Body of pancreas (tissue), 4 donors: Measurements from ENCODE around the gene NLGN1. TPM values are rescaled to one million over a fixed set of nuclear protein-coding genes. Genes with fewer than 3 reads are reported as not detected.

Experiments
- ATAC-seq: fragments of 150-250 bp; one replicate; pipeline ENCODE4 v1.9.1; 2016
- DNase-seq, 4 donors: peaks; one replicate each; pipeline ENCODE4 v3.0.0-alpha.2; 2019
- H3K27ac ChIP-seq, 4 donors: fragments of 200-600 bp; sonication (generic); 1 replicate in 3 of 4; 2 replicates in 1 of 4; pipeline versions ENCODE4 v1.5.1 to v1.6.1; 2016 to 2019; ENCODE audit warnings: mild to moderate bottlenecking in 1 of 4, mixed read lengths in 1 of 4, moderate library complexity in 1 of 4
- H3K27me3 ChIP-seq, 2 donors: fragments of 200-600 bp; sonication (generic); one replicate each; pipeline ENCODE4 v1.6.0; 2016; ENCODE audit warnings: mild to moderate bottlenecking in 1 of 2
- H3K36me3 ChIP-seq, 2 donors: fragments of 200-600 bp; sonication (generic); replicated peaks in 1 of 2; 2 replicates each; pipeline ENCODE4 v1.5.1; 2016; ENCODE audit warnings: low read depth in 2 of 2; ENCODE audit not compliant: insufficient read depth in 1 of 2
- H3K4me1 ChIP-seq: fragments of 200-600 bp; sonication (generic); one replicate; pipeline ENCODE4 v1.6.0; 2016
- H3K4me3 ChIP-seq, 2 donors: fragments of 200-600 bp; sonication (generic); 1 replicate in 1 of 2; 2 replicates in 1 of 2; pipeline ENCODE4 v1.5.1; 2016 to 2019
- H3K9me3 ChIP-seq, 3 donors: fragments of 200-600 bp; sonication (generic); 1 replicate in 2 of 3; 2 replicates in 1 of 3; pipeline ENCODE4 v1.5.1; 2016
- CTCF ChIP-seq, 7 experiments: fragments of 450-650 bp in 4 of 7; fragments of 200-600 bp in 3 of 7; sonication (generic) in 3 of 7; IDR thresholded peaks; one replicate each; pipeline ENCODE4 v1.5.1; 2016 to 2019; ENCODE audit warnings: antibody characterized with exemption in 7 of 7
- POLR2A ChIP-seq, 3 donors: fragments of 450-650 bp; IDR thresholded peaks; one replicate each; pipeline ENCODE4 v1.6.1; 2016; ENCODE audit warnings: antibody characterized with exemption in 3 of 3, mild to moderate bottlenecking in 2 of 3
- WGBS, 2 donors: methylation state at CpG; one replicate each; pipeline ENCODE4 v1.1.5; 2017; 5-methylcytosine and 5-hydroxymethylcytosine counted together
- intact Hi-C: fragments of 100-400 bp; cut with DNase I; formaldehyde crosslinking; loops from one replicate; pipeline ENCODE4 v1.15.1; 2023
- total RNA-seq, 2 donors: library from RNA; depleted of rRNA; stranded (reverse); fragments of >200 nt; gene quantifications; one replicate each; pipeline ENCODE4 v1.1.0, GENCODE V29; 2016

NLGN1 gene
- total RNA-seq, 2 donors from 2014 or later, result 0.52 to 1.3 TPM

- Histone ChIP-seq H3K4me1 (no peaks in the 10 kb centered on the region), H3K4me3 (no peak overlapping the region), H3K36me3 (no peaks in the 10 kb centered on the region), H3K27me3 (no peaks in the 10 kb centered on the region), H3K9me3 (no peaks in the 10 kb centered on the region), H3K27ac (no peak overlapping the region)
- ATAC-seq, result no peak
- DNase-seq, result no peak
- TF ChIP-seq CTCF (IDR thresholded peaks at IDR 0.05), result no peak
- TF ChIP-seq POLR2A (IDR thresholded peaks at IDR 0.05), result no peak
- intact Hi-C loops, result no loop called here
- 65 to 76% methylated on average over 3 of the region's 3 CpGs for WGBS, 2 donors
These were observed 442.3 kb downstream of the NLGN1 start for GRCh38 chr3:173839859-173840258.

- no peak overlapping the region for H3K27ac ChIP-seq
- no peaks in the 10 kb centered on the region for H3K36me3 ChIP-seq
- H3K4me3 ChIP-seq, result no peak overlapping the region
- TF ChIP-seq POLR2A (IDR thresholded peaks at IDR 0.05), result no peak
- no peak for TF ChIP-seq CTCF (IDR thresholded peaks at IDR 0.05)
- no peaks in the 10 kb centered on the region for H3K4me1 ChIP-seq
- no peak for DNase-seq
- intact Hi-C loops, result no loop called here
- WGBS, 2 donors, result 42 to 53% methylated on average over 1 of the region's 1 CpG
- no peaks in the 10 kb centered on the region for H3K27me3 ChIP-seq
- no peaks in the 10 kb centered on the region for H3K9me3 ChIP-seq
- ATAC-seq, result no peak
These were observed 443.8 kb downstream of the NLGN1 start for GRCh38 chr3:173841334-173841733.

- Histone ChIP-seq H3K27me3 (no peaks in the 10 kb centered on the region), H3K27ac (no peak overlapping the region), H3K9me3 (no peaks in the 10 kb centered on the region), H3K4me1 (no peaks in the 10 kb centered on the region), H3K36me3 (no peaks in the 10 kb centered on the region), H3K4me3 (no peak overlapping the region)
- ATAC-seq (no peak), DNase-seq (no peak)
- TF ChIP-seq POLR2A (IDR thresholded peaks at IDR 0.05) (no peak), CTCF (IDR thresholded peaks at IDR 0.05) (no peak)
- intact Hi-C loops, result no loop called here
- 40 to 54% methylated on average over 2 to 3 of the region's 3 CpGs for WGBS, 2 donors
These were observed 445.5 kb downstream of the NLGN1 start for GRCh38 chr3:173843060-173843459.

- Histone ChIP-seq H3K27ac (no peak overlapping the region), H3K27me3 (no peaks in the 10 kb centered on the region), H3K4me1 (no peaks in the 10 kb centered on the region), H3K36me3 (no peaks in the 10 kb centered on the region), H3K4me3 (no peak overlapping the region), H3K9me3 (no peaks in the 10 kb centered on the region)
- no peak for ATAC-seq
- no peak for DNase-seq
- TF ChIP-seq CTCF (IDR thresholded peaks at IDR 0.05) (no peak), POLR2A (IDR thresholded peaks at IDR 0.05) (no peak)
- intact Hi-C loops, result no loop called here
- WGBS, 2 donors, result 39 to 42% methylated on average over 2 of the region's 2 CpGs
These were observed 449.0 kb downstream of the NLGN1 start for GRCh38 chr3:173846584-173846983.

GRCh38 chr3:173849489-173849888 lies 451.9 kb downstream of the NLGN1 start:
- Histone ChIP-seq H3K36me3 (no peaks in the 10 kb centered on the region), H3K4me3 (no peak overlapping the region), H3K27me3 (no peaks in the 10 kb centered on the region), H3K4me1 (no peaks in the 10 kb centered on the region), H3K27ac (no peak overlapping the region), H3K9me3 (no peaks in the 10 kb centered on the region)
- intact Hi-C loops, result no loop called here
- whole genome bisulfite sequencing, 2 donors, result 67 to 69% methylated on average over 4 of the region's 4 CpGs
- no peak for DNase-seq
- no peak for TF ChIP-seq CTCF (IDR thresholded peaks at IDR 0.05)
- no peak for TF ChIP-seq POLR2A (IDR thresholded peaks at IDR 0.05)
- no peak for ATAC-seq
